Cardiac septum (tissue), 1 donor: Measurements from ENCODE around the gene DNAJB12. TPM values are rescaled to one million over a fixed set of nuclear protein-coding genes. Genes with fewer than 3 reads are reported as not detected.
"Not testable (repeated sequence)": the region's sequence is repeated elsewhere in the genome, so short reads cannot be mapped to it uniquely, and the experiment has no call there.

ENCODE experiments used
- DNase-seq: peaks from one replicate; pipeline ENCODE4 v3.0.0-alpha.2; 2020; ENCODE audit warnings: low spot score
- intact Hi-C: fragments of 100-400 bp; cut with DNase I; formaldehyde crosslinking; loops from one replicate; pipeline ENCODE4 v1.14.0; 2022
- total RNA-seq: library from RNA; stranded (reverse); fragmentation: NEBNext Ultra II Directional; extraction: Animal tissue kit (Norgen Biotek cat#: 25700); gene quantifications from one replicate; pipeline ENCODE4 v1.2.1, GENCODE V29; 2021
- donor health status: DM: no; HTN: no; CAD: no.

Gene DNAJB12
- total RNA-seq, 1 donor from 2014 or later: 28.9 TPM

DNA sequence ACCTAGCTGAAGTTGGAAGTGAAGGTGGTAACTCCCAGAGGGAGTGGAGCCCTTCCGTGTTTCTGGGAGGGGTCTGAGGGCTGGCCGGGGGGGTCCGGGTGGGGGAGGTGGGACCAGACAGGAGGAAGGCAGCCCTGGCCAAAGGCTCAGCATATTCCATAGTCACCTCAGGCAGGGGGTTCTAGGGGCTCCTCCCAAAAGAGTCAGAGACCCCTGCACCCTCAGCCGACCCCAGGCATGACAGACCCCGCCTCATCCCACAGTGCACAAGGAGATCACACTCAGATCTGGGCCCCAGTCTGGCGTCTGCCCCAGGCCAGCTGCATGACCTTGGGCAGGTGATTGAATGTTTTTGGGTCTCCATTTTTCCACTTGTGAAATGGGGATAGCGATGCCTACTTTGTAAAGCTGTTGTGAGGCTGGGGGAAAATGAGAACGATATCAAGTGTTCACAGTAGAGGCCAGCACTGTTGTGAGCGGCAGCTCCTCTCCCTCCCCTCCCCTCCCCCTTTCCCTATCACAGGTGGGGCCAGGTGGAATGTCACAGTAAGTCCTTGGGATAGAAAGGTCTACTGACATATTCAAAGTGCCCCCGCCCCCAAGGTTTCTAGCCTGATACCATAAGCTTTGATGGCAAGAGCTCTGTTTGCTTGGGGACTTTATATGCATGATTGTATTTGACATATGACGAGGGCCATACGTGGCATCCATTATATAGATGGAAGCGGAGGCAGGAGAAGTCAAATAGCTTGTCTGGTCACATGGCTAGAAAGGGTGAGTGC is 33.3 kb downstream of the DNAJB12 start:
- no peak for DNase-seq
- intact Hi-C loops: no loop called here

DNA sequence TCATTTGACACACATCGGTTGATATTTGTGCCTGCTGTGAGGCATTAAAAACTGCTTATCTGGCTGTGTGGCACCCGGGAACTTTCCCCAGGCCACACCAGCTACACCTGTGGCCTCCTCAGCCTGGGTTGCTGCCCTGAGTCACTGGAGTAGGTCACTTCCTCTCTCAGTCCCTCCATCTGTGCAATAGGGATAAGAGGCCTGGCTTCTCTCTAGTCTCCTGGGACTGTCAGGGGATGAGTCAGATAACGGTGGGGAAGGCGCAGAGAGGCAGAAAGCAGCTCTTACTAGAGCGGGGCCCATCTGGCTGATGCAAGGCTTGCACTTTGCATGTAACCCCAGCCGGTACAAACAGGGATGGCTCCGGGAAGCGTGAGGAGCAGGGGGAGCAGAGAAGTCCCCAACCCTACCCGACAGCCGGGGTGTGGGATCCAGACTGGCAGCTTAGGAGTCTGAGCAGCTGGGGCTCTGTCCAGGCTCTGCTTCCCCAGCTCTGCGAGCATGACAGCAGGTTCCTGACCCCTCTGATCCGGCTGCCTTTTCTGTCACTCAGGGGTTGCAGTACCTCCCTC is 34.0 kb downstream of the DNAJB12 start:
- intact Hi-C loops: no loop called here
- no peak for DNase-seq

- intact Hi-C loops: loop anchor here (2.0 to 5.0 kb wide), 2 partner anchors 47 to 71 kb away; partner anchors contain the start of gene DDIT4
- peak; percentile 97 for DNase-seq
Measured at GRCh38 chr10:72319416-72320254, 35.1 kb downstream of the DNAJB12 start.

DNA sequence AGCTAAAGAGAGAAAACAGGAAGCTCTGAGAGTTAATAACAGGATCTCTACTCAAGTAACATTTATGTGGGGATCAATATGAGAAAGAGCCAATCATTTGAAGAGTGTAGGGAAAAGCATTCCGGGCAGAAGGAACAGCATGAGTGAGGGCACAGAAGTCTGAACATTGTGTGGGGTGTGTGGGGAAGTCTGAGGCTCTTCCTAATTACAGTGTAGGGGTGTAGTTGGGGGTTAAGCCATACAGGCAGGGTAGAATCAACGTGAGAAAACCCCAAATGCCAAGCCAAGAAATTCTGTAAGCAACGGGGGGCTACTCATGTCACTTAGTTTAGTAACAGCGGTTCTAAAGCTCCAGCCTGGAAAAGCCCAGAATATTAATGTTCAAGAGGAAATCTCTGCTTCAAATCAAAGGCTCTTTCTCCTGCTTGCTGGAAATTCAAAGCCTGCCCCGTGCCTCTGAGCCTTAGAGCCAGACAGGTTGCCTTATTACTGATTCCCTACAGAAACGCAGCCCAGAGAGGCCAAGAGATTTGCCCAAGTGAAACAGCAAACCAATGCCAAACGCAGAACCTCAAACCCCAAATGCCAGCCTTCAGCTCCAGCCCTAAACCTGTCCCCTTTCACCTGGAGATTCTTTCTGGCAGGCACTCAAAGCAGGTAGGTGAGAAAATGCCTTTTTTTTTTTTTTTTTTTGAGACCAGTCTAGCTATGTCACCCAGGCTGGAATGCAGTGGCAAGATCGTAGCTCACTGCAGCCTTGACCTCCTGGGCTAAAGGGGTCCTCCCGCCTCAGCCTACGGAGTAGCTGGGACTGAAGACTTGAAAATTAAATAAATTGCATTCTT is 36.1 kb downstream of the DNAJB12 start:
- intact Hi-C loops: loop anchor here (2.0 to 5.0 kb wide), 2 partner anchors 46 to 70 kb away; partner anchors contain the start of gene DDIT4
- DNase-seq: no peak

- intact Hi-C loops: loop anchor here (5.0 kb wide), 1 partner anchor 45 kb away; the partner anchor contains the start of gene DDIT4
- peak; percentile 88 for DNase-seq
Measured at GRCh38 chr10:72316748-72317435, 37.8 kb downstream of the DNAJB12 start.

DNA sequence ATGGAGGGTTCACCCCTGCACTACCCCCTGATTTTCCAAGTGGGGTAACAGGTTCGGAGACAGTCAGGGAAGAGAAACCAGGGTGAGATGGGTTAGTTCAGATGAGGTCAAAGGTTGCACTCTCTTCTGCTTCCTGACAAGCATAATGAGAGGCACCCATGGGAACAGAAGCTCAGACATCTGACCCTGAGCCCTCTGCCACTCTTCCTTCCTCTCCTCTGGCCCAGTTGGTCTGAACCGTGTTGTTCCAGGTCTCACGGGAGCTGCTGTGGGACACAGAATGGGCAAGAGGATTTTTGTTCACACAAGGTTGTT is 38.4 kb downstream of the DNAJB12 start:
- DNase-seq: no peak
- intact Hi-C loops: loop anchor here (5.0 kb wide), 1 partner anchor 44 kb away; the partner anchor contains the start of gene DDIT4

DNA sequence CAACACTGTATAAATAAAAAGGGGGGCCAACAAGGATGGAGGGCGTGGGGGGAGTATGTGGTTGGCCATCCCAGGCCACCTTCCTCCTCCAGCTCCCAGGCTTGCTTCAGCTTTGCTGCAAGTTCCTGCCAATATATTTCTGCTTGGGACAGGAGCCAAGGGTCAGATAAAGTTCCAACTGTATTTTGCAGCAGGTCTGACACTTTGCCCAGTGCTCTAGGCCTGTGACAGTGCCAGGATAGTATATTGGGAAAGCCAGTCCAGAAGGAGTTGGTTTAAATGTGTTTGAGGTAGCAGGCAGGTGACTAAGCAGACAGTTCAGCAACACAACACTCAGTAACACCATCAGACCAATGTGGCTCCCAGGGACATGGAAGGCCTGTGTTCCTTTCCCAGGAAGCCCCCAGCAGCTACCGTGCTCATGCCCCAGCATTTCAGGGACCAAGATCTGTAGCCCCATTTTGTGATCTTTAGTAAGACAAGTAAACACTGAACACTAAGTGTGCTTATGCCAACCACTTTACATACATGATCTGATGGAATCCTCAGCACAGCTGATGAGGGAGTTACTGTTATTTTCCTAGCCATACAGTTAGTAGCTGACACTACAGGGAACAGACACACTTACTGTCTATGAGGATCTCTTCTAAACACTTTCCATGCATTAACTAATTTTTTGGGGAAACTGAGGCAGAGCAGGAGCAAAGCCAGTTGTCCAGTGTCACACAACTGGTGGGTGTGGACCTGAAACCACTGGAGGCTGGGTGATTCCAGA is 38.9 kb downstream of the DNAJB12 start:
- intact Hi-C loops: loop anchor here (5.0 kb wide), 1 partner anchor 43 kb away; the partner anchor contains the start of gene DDIT4
- DNase-seq: no peak

GRCh38 chr10:72315054-72315453 is 39.7 kb downstream of the DNAJB12 start:
- no peak for DNase-seq
- intact Hi-C loops: loop anchor here (5.0 kb wide), 1 partner anchor 43 kb away; the partner anchor contains the start of gene DDIT4

GRCh38 chr10:72314263-72314662 is 40.5 kb downstream of the DNAJB12 start:
- intact Hi-C loops: no loop called here
- no peak for DNase-seq

DNA sequence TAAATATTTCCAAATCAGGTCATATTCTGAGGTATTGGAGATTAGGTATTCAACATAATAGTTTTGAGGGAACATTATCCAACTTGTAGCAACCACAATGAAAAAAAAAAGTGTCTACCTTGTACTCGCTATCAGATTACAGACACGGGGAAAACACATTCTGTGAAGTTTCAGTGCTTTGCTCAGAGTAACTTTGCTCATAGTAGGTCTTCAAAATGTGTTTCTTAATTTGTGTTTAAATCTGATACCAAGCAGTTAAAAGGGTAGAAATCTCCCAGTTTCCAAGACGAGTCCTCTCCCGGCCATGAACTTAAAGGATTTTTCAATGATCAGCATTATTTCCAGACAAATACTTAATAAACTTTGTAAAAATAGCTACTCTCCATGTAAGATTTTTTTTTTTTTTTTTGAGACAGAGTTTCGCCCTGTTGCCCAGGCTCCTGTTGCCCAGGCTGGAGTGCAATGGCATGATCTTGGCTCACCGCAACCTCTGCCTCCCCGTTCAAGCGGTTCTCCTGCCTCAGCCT is 41.8 kb downstream of the DNAJB12 start:
- DNase-seq: no peak
- intact Hi-C loops: no loop called here

GRCh38 chr10:72311667-72312066 is 43.1 kb downstream of the DNAJB12 start:
- intact Hi-C loops: no loop called here
- DNase-seq: no peak

- intact Hi-C loops: no loop called here
- DNase-seq: no peak
Measured at GRCh38 chr10:72310636-72311035, 44.1 kb downstream of the DNAJB12 start.

GRCh38 chr10:72310241-72310633 is 44.5 kb downstream of the DNAJB12 start:
- intact Hi-C loops: no loop called here
- no peak for DNase-seq

DNA sequence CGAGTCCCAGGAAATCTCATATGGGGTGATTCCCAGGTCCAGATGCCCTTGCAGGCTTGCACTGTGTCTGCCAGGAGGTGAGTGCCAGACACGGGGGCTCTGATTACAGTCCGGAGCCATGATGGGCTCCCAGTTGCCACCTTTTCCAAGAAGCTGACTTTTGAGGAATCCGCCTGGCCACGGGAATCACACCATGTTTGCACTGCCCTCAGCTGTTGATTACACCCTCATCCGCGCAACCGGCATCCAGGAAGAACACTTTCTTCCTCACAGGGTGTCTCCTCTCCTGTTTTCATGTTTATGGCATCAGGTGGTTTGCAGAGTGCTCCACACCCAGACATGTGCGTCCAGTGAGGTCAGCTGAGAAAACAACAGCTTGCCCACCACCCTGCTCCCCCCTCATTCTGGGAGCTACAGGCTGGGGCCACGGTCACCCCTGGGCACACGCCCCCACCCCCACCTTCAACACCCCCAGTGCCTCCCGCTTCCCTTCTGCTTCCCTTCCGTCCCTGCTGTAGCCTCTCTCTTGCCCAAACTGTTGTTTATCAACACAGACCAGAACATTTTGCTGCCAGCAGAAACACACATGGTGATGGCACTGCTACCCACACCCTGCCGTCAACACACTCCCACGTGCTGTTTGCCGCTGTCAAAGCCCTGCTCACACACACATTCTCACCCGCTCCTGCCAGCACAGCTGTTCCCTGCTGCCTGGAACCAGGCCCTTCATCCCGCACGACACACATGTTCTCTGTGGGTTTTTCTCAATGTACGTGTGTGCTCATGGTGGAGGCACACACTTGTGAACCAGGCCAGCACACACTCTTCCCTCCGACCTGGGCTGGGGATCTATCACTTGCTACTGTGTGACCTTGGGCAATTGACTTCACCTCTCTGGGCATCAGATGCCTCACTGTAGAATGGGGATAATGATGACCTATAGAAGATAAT is 45.2 kb downstream of the DNAJB12 start:
- intact Hi-C loops: no loop called here
- no peak for DNase-seq

DNA sequence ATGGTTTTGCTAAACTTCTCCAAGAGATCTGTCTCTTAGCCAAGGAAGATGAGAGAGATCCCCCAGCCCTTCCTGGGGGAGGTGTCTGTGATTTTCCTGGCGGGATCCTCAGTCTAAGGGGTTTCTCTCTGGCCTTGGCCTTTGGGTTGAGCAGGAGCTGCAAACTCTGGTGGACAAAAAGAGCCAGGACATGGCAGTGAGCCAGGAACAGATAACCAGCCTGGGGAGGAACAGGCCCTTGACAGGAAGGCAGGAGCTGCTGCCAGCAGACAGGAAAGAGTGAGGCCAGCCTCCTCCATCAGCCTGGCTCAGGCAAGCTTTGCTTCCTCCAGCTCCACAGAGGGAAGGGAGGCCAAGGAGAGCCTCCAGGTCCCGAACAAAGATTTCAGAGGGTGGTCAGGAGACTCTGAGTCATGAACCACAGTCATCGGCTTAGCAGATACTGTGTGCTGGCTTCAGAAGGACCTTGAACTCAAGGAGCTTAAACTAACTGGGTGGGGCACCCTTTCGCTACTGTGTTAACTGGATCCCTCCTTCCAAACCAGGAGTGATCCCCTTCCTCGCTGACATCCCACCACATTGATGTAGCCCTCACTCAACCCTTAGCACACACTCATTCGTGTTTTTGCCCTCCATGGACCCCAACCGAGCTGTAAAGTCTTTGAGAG is 46.3 kb downstream of the DNAJB12 start:
- intact Hi-C loops: no loop called here
- DNase-seq: no peak

- DNase-seq, intact Hi-C loops: not testable (repeated sequence)
Measured at GRCh38 chr10:72307711-72308110, 47.0 kb downstream of the DNAJB12 start.
